HepG2 (cell line): ENCODE results near the gene NANOG. TPM values are rescaled to one million over a fixed set of nuclear protein-coding genes. Genes with fewer than 3 reads are reported as not detected.
A peak's percentile ranks its signal among the peaks of the same experiment; 100 is the strongest.
"Not testable (repeated sequence)": the region's sequence is repeated elsewhere in the genome, so short reads cannot be mapped to it uniquely, and the experiment has no call there.

Experiments
- ATAC-seq: fragments of 200-7000 bp; cut with Tn5 transposase; 3 replicates; pipeline ENCODE4 v1.9.1; 2020; ENCODE audit warnings: mild to moderate bottlenecking, moderate library complexity
- BruUV-seq: library from RNA; stranded (reverse); fragments of 400-500 nt; replicated peaks from 2 replicates; lab custom pipeline; 2021; lab: Mats Ljungman, UMichigan
- CTCF ChIA-PET: fragments of 300-600 bp; formaldehyde crosslinking; extraction: SDS; loops from one replicate; lab custom pipeline; 2021; ENCODE audit warnings: low total read pairs, inconsistent platforms, low intra/inter-chr PET ratio; lab: Yijun Ruan, JAX
- POLR2A ChIA-PET: fragments of 350-600 bp; sonication (Branson Sonifier 250); formaldehyde crosslinking; loops from one replicate; lab custom pipeline; 2020; ENCODE audit warnings: antibody characterized with exemption, inconsistent platforms; lab: Yijun Ruan, JAX
- DNase-seq: peaks from one replicate; pipeline ENCODE4 v3.0.0-alpha.2; 2015; ENCODE audit warnings: low spot score
- FAIRE-seq: peaks from 3 replicates; lab custom pipeline; 2011; peaks lifted over from hg19 to GRCh38; lab: Jason Lieb, UNC
- H2AFZ ChIP-seq: one replicate; pipeline ENCODE4 v1.6.1; 2011; ENCODE audit warnings: low read length, inconsistent platforms
- H3K27ac ChIP-seq: fragments of 300-600 bp; 3 replicates; pipeline ENCODE4 v1.8.0; 2011; ENCODE audit warnings: mixed run types, mild to moderate bottlenecking, mixed read lengths, low read length, inconsistent platforms; ENCODE audit not compliant: insufficient read depth; ENCODE audit errors: extremely low read length
- H3K27me3 ChIP-seq, 2 experiments: fragments of 200-600 bp in 1 of 2; 2 replicates in 1 of 2; 3 replicates in 1 of 2; pipeline versions ENCODE4 v1.6.0 to v1.8.0; 2011; ENCODE audit warnings: low read length in 2 of 2, mild to moderate bottlenecking in 2 of 2, moderate library complexity in 2 of 2, inconsistent platforms in 1 of 2; ENCODE audit not compliant: insufficient read depth in 2 of 2, control insufficient read depth in 1 of 2
- H3K36me3 ChIP-seq, 2 experiments: fragments of 200-600 bp in 1 of 2; replicated peaks in 1 of 2; 2 replicates in 1 of 2; 3 replicates in 1 of 2; pipeline versions ENCODE4 v1.5.1 to v1.8.0; 2011; ENCODE audit warnings: low read length in 2 of 2, inconsistent platforms in 1 of 2; ENCODE audit not compliant: insufficient read depth in 2 of 2, control insufficient read depth in 1 of 2
- H3K4me1 ChIP-seq: 2 replicates; pipeline ENCODE4 v1.5.1; 2012; ENCODE audit warnings: low read length, inconsistent platforms; ENCODE audit not compliant: insufficient read depth
- H3K4me2 ChIP-seq: 2 replicates; pipeline ENCODE4 v1.6.0; 2011; ENCODE audit warnings: low read depth, low read length, inconsistent platforms
- H3K4me3 ChIP-seq, 3 experiments: fragments of 200-600 bp in 1 of 3; sonication (generic), shearing (Covaris generic) in 1 of 3; replicated peaks in 1 of 3; 2 replicates each; pipeline ENCODE4 v1.5.1; 2011 to 2016; ENCODE audit warnings: low read length in 3 of 3, inconsistent platforms in 2 of 3, low read depth in 2 of 3, mild to moderate bottlenecking in 2 of 3, control low read depth in 1 of 3, mixed read lengths in 1 of 3; ENCODE audit not compliant: insufficient read depth in 1 of 3
- H3K79me2 ChIP-seq: one replicate; pipeline ENCODE4 v1.6.1; 2011; ENCODE audit warnings: low read length, inconsistent platforms; ENCODE audit not compliant: insufficient read depth
- H3K9ac ChIP-seq: 2 replicates; pipeline ENCODE4 v1.6.0; 2011; ENCODE audit warnings: mild to moderate bottlenecking, low read depth, low read length, inconsistent platforms; ENCODE audit not compliant: insufficient read depth
- H3K9me3 ChIP-seq: 2 replicates; pipeline ENCODE4 v1.5.1; 2012; ENCODE audit warnings: mild to moderate bottlenecking, low read length
- H4K20me1 ChIP-seq: 2 replicates; pipeline ENCODE4 v1.6.0; 2011; ENCODE audit warnings: inconsistent platforms, mild to moderate bottlenecking, low read length, moderate library complexity; ENCODE audit not compliant: insufficient read depth
- MAFF ChIP-seq: IDR thresholded peaks from 2 replicates; pipeline ENCODE4 v1.6.1; 2011; ENCODE audit warnings: low read depth, low read length, improper control_type of control experiment
- MAFK ChIP-seq, 2 experiments: IDR thresholded peaks in 1 of 2; conservative IDR thresholded peaks in 1 of 2; 2 replicates each; pipeline ENCODE4 v1.6.1; 2011; ENCODE audit warnings: improper control_type of control experiment in 2 of 2, low read length in 2 of 2
- WGBS: methylation state at CpG from one replicate; pipeline ENCODE4 v1.1.6; 2017; ENCODE audit warnings: low lambda C conversion rate; 5-methylcytosine and 5-hydroxymethylcytosine counted together
- in situ Hi-C: cut with HindIII; loops from 2 replicates; pipeline ENCODE4 v1.10.0; 2017; ENCODE audit warnings: low pct_unique_long_range_greater_than_20kb; ENCODE audit not compliant: extremely low pct_ligation_motif_present
- intact Hi-C: fragments of 100-400 bp; cut with micrococcal nuclease; formaldehyde crosslinking; loops from one replicate; pipeline ENCODE4 v1.10.0; 2022; ENCODE audit not compliant: unreplicated experiment
- polyA plus RNA-seq, 8 experiments: library from polyadenylated mRNA; depleted of rRNA in 3 of 8; stranded (reverse) in 7 of 8; unstranded in 1 of 8; fragments of >200 nt; fragmentation: Illumina TruSeq in 4 of 8; extraction: Trizol in 4 of 8; gene quantifications; 2 replicates each; pipeline versions ENCODE4 v1.2.1 to v1.2.3, GENCODE V29; 2011 to 2016; ENCODE audit warnings: low read depth in 4 of 8, missing spikeins in 1 of 8, mixed read lengths in 1 of 8; ENCODE audit not compliant: insufficient read depth in 1 of 8
- total RNA-seq, 5 experiments: library from RNA; depleted of rRNA; stranded (reverse); fragments of >200 nt; fragmentation: Illumina TruSeq; extraction: Trizol; gene quantifications; 2 replicates each; pipeline ENCODE4 v1.2.3, GENCODE V29; 2016; ENCODE audit warnings: low read depth in 1 of 5

The NANOG gene
- total and polyA plus RNA-seq, 2 of the 13 experiments (the other 11 are each of a cell fraction or from before 2014, with no cell fraction given): 0.04 to 0.24 TPM

DNA sequence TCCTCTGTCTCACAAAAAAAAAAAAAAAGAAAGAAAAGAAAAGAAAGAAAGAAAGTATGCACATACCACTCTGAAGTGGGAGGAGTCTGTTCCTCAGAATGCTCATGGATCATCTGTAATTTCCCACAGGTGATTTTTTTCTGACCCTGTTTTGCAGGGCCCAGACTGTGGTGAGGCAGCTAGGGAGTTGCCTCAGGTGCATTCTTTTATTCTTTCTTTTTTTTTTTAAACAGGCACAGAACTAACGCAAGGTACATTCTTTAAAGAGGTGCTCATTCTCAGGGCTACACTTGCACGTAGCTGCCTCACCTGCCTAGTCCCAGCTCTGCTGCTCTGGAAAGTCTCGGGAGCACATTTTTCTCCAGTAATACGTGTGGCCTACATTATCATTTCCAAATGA lies 36.6 kb downstream of the NANOG start:
- DNase-seq, BruUV-seq, CTCF ChIA-PET, intact Hi-C loops, H3K27me3 ChIP-seq, H3K36me3 ChIP-seq, ATAC-seq, H3K4me1 ChIP-seq, H3K4me2 ChIP-seq, H3K9me3 ChIP-seq, FAIRE-seq, H3K9ac ChIP-seq, H2AFZ ChIP-seq, H4K20me1 ChIP-seq, H3K79me2 ChIP-seq, in situ Hi-C loops, H3K4me3 ChIP-seq, POLR2A ChIA-PET, H3K27ac ChIP-seq: not testable (repeated sequence)
- 95% methylated on average over 4 of the region's 4 CpGs for WGBS

DNA sequence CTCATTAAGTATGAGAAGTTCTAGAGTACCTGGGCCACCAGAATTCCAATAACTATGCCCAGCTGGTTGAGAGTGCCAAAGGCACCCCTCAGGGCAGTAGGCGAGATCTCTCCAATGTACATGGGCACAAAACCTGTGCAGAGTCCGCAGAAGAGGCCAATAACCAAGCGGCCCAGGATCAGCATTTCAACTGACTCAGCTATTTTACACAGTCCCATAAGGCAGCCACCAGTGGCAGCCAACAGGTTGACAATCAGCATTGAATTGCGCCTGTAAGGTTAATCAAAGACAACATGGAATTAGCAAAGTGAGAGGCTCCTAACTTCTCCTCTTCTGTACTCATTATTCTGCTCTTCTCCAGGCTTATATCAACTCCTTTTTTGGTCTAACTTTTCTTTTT lies 40.5 kb downstream of the NANOG start:
- intact Hi-C loops, FAIRE-seq, CTCF ChIA-PET, H4K20me1 ChIP-seq, H3K9me3 ChIP-seq, H3K9ac ChIP-seq, H3K27ac ChIP-seq, H3K79me2 ChIP-seq, H3K4me2 ChIP-seq, H3K27me3 ChIP-seq, BruUV-seq, DNase-seq, H2AFZ ChIP-seq, H3K36me3 ChIP-seq, H3K4me3 ChIP-seq, ATAC-seq, POLR2A ChIA-PET, in situ Hi-C loops: not testable (repeated sequence)
- peaks cover 27% of the 10 kb centered on the region for H3K4me1 ChIP-seq
- WGBS: 100% methylated on average over 4 of the region's 4 CpGs
- TF ChIP-seq MAFK (conservative IDR thresholded peaks at IDR 0.05 in 1 of 2, IDR thresholded peaks at IDR 0.05 in 1 of 2; ENCODE audit: low read length in 2 of 2): peak; percentile 66 to 84
- peak; percentile 79 for TF ChIP-seq MAFF
